SU-DHL-6 (cell line): ENCODE results near the gene MAMSTR.

Experiments used
- H2AFZ ChIP-seq: fragments of 200-600 bp; sonication (generic); 2 replicates; pipeline ENCODE4 v1.6.1; 2014; ENCODE audit warnings: low read depth, mild to moderate bottlenecking, moderate library complexity, mixed read lengths, antibody characterized with exemption, low read length; ENCODE audit not compliant: severe bottlenecking
- H3F3A ChIP-seq: fragments of 200-600 bp; shearing (Covaris generic); 2 replicates; pipeline ENCODE4 v1.6.0; 2016; ENCODE audit warnings: antibody characterized with exemption, mild to moderate bottlenecking; ENCODE audit not compliant: insufficient read depth
- H3K27ac ChIP-seq: fragments of 200-600 bp; sonication (generic); 2 replicates; pipeline ENCODE4 v1.5.1; 2016; ENCODE audit warnings: low read depth, mild to moderate bottlenecking, low read length, moderate library complexity, mixed read lengths
- H3K27me3 ChIP-seq: fragments of 200-600 bp; sonication (generic), shearing (Covaris generic); 2 replicates; pipeline ENCODE4 v1.6.0; 2014; ENCODE audit warnings: mild to moderate bottlenecking, low read length
- H3K36me3 ChIP-seq: fragments of 200-600 bp; sonication (generic); 2 replicates; pipeline ENCODE4 v1.6.1; 2014; ENCODE audit warnings: mild to moderate bottlenecking, low read length, mixed read lengths
- H3K4me2 ChIP-seq: fragments of 300-600, 200-600 bp; shearing (Covaris generic), sonication (generic); 2 replicates; pipeline ENCODE4 v1.6.0; 2014; ENCODE audit warnings: low read length, low read depth, mild to moderate bottlenecking; ENCODE audit not compliant: poor library complexity, severe bottlenecking
- H3K4me3 ChIP-seq: fragments of 200-600 bp; sonication (generic); 2 replicates; pipeline ENCODE4 v1.5.1; 2014; ENCODE audit warnings: antibody characterized with exemption, low read length, mild to moderate bottlenecking, mixed read lengths; ENCODE audit not compliant: insufficient read depth, poor library complexity, severe bottlenecking
- H3K79me2 ChIP-seq: fragments of 200-600 bp; sonication (generic); 2 replicates; pipeline ENCODE4 v1.6.1; 2014; ENCODE audit warnings: mild to moderate bottlenecking, low read length, moderate library complexity; ENCODE audit not compliant: insufficient read depth
- H3K9ac ChIP-seq: fragments of 200-600 bp; sonication (generic); 2 replicates; pipeline ENCODE4 v1.7.0; 2014; ENCODE audit warnings: mild to moderate bottlenecking, low read length
- H3K9me2 ChIP-seq: fragments of 200-600 bp; sonication (generic); replicated peaks from 2 replicates; pipeline ENCODE4 v1.6.1; 2014; ENCODE audit warnings: low read length; ENCODE audit not compliant: insufficient read depth
- H3K9me3 ChIP-seq: fragments of 200-600 bp; sonication (generic); 2 replicates; pipeline ENCODE4 v1.6.1; 2014; ENCODE audit warnings: low read length, mixed read lengths; ENCODE audit not compliant: insufficient read depth
- H4K20me1 ChIP-seq: fragments of 200-600 bp; sonication (generic); 2 replicates; pipeline ENCODE4 v1.6.1; 2014; ENCODE audit warnings: low read depth, mild to moderate bottlenecking, antibody characterized with exemption, low read length, moderate library complexity, mixed read lengths
- EZH2phosphoT487 ChIP-seq: fragments of 200-600 bp; sonication (generic), shearing (Covaris generic); conservative IDR thresholded peaks from 2 replicates; pipeline ENCODE4 v1.6.1; 2018; ENCODE audit warnings: mild to moderate bottlenecking, antibody characterized with exemption, low read length, moderate library complexity, mixed read lengths
- TF ChIP-seq, protein P1 (sequence below): fragments of 200-600 bp; sonication (generic); IDR thresholded peaks from one replicate; pipeline ENCODE4 v1.5.1; 2017; ENCODE audit warnings: antibody characterized with exemption, mild to moderate bottlenecking, low read length, moderate library complexity; ENCODE audit not compliant: insufficient read depth, poor library complexity, severe bottlenecking

The MAMSTR gene

GRCh38 chr19:48760504-48761205 lies 41.1 kb upstream of the MAMSTR start:
- H3K4me3 ChIP-seq = no peak overlapping the region
- no peaks in the 10 kb centered on the region for H3K27me3 ChIP-seq
- no peak overlapping the region for H3K27ac ChIP-seq
- no peak overlapping the region for H3K9ac ChIP-seq
- H4K20me1 ChIP-seq = no peaks in the 10 kb centered on the region
- no peaks in the 10 kb centered on the region for H3K79me2 ChIP-seq
- H3K36me3 ChIP-seq = no peaks in the 10 kb centered on the region
- no peaks in the 10 kb centered on the region for H3K9me2 ChIP-seq
- no peaks in the 10 kb centered on the region for H3F3A ChIP-seq
- no peaks in the 10 kb centered on the region for H3K9me3 ChIP-seq
- H2AFZ ChIP-seq = no peak overlapping the region
- TF ChIP-seq, protein P1, sequence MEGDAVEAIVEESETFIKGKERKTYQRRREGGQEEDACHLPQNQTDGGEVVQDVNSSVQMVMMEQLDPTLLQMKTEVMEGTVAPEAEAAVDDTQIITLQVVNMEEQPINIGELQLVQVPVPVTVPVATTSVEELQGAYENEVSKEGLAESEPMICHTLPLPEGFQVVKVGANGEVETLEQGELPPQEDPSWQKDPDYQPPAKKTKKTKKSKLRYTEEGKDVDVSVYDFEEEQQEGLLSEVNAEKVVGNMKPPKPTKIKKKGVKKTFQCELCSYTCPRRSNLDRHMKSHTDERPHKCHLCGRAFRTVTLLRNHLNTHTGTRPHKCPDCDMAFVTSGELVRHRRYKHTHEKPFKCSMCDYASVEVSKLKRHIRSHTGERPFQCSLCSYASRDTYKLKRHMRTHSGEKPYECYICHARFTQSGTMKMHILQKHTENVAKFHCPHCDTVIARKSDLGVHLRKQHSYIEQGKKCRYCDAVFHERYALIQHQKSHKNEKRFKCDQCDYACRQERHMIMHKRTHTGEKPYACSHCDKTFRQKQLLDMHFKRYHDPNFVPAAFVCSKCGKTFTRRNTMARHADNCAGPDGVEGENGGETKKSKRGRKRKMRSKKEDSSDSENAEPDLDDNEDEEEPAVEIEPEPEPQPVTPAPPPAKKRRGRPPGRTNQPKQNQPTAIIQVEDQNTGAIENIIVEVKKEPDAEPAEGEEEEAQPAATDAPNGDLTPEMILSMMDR = no peak
- no peak for TF ChIP-seq EZH2phosphoT487
- H3K4me2 ChIP-seq = no peak overlapping the region

- H4K20me1 ChIP-seq = no peaks in the 10 kb centered on the region
- no peak overlapping the region for H2AFZ ChIP-seq
- no peak overlapping the region for H3K27ac ChIP-seq
- H3K79me2 ChIP-seq = no peaks in the 10 kb centered on the region
- no peaks in the 10 kb centered on the region for H3K27me3 ChIP-seq
- H3K4me3 ChIP-seq = no peak overlapping the region
- H3K4me2 ChIP-seq = no peak overlapping the region
- TF ChIP-seq, protein P1 = no peak
- TF ChIP-seq EZH2phosphoT487 = no peak
- no peaks in the 10 kb centered on the region for H3K9me3 ChIP-seq
- no peaks in the 10 kb centered on the region for H3F3A ChIP-seq
- no peak overlapping the region for H3K9ac ChIP-seq
- H3K9me2 ChIP-seq = no peaks in the 10 kb centered on the region
- no peaks in the 10 kb centered on the region for H3K36me3 ChIP-seq
These were observed 38.2 kb upstream of the MAMSTR start for GRCh38 chr19:48757741-48758144.

GRCh38 chr19:48757089-48757675 lies 37.7 kb upstream of the MAMSTR start:
- Histone ChIP-seq H3K79me2 (no peaks in the 10 kb centered on the region), H3K27me3 (no peaks in the 10 kb centered on the region), H3K36me3 (no peaks in the 10 kb centered on the region), H4K20me1 (no peaks in the 10 kb centered on the region), H3F3A (no peaks in the 10 kb centered on the region), H3K9ac (no peak overlapping the region), H3K9me3 (no peaks in the 10 kb centered on the region), H3K27ac (no peak overlapping the region), H2AFZ (no peak overlapping the region), H3K9me2 (no peaks in the 10 kb centered on the region), H3K4me2 (no peak overlapping the region), H3K4me3 (no peak overlapping the region)
- TF ChIP-seq EZH2phosphoT487 = no peak
- TF ChIP-seq, protein P1 = no peak
